Progenitor cell of endocrine pancreas (in vitro differentiated cells): ENCODE results near the gene RAPSN. TPM values are rescaled to one million over a fixed set of nuclear protein-coding genes. Genes with fewer than 3 reads are reported as not detected.
A peak's percentile ranks its signal among the peaks of the same experiment; 100 is the strongest.

Source experiments
- DNase-seq: peaks from one replicate; pipeline ENCODE4 v3.0.0; 2021; ENCODE audit warnings: low spot score; ENCODE audit not compliant: unreplicated experiment
- H3K27ac Mint-ChIP-seq: 2 replicates; pipeline ENCODE4 v1.8.0; 2021; ENCODE audit warnings: mild to moderate bottlenecking, moderate library complexity, mixed read lengths
- H3K27me3 Mint-ChIP-seq: 2 replicates; pipeline ENCODE4 v1.8.0; 2021; ENCODE audit warnings: mixed read lengths
- H3K36me3 Mint-ChIP-seq: 2 replicates; pipeline ENCODE4 v1.8.0; 2022; ENCODE audit warnings: mixed read lengths; ENCODE audit not compliant: insufficient read depth
- H3K4me1 Mint-ChIP-seq: 2 replicates; pipeline ENCODE4 v1.8.0; 2021; ENCODE audit warnings: low read depth, mixed read lengths
- H3K4me3 Mint-ChIP-seq: 2 replicates; pipeline ENCODE4 v1.8.0; 2021; ENCODE audit warnings: low read depth, mild to moderate bottlenecking, moderate library complexity, mixed read lengths
- H3K9me3 Mint-ChIP-seq: 2 replicates; pipeline ENCODE4 v1.8.0; 2021; ENCODE audit warnings: low read depth, mixed read lengths
- total RNA-seq: library from RNA; stranded (reverse); gene quantifications from 2 replicates; pipeline ENCODE4 v1.2.1, GENCODE V29; 2021
- TF ChIP-seq, protein P1 (sequence below): fragments of 200-600 bp; sonication (generic); IDR thresholded peaks from one replicate; pipeline ENCODE4 v1.5.0; 2021; ENCODE audit warnings: antibody characterized with exemption, mild to moderate bottlenecking; ENCODE audit not compliant: unreplicated experiment

Gene RAPSN
- total RNA-seq, 1 donor from 2014 or later: 0.81 TPM

DNA sequence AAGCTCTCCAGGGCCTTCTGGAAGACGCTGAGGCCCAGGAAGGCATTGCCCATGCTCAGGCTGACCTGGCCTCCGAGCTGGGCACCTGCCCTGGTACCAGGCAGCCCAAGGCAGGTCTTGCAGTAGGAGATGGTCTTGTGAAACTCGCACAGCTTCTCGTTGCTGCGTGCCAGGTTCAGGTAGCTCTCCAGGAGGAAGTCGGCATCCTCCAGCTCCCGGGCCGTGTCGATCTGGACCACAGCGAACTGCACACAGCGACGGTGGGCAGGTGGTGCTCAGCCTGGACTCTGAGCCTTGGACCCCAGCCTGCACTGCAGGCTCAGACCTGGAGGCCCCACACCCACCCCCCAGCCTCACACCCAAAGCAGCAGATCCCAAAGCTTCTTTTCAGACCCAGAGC, 1.0 kb downstream of the RAPSN start:
- TF ChIP-seq, protein P1, sequence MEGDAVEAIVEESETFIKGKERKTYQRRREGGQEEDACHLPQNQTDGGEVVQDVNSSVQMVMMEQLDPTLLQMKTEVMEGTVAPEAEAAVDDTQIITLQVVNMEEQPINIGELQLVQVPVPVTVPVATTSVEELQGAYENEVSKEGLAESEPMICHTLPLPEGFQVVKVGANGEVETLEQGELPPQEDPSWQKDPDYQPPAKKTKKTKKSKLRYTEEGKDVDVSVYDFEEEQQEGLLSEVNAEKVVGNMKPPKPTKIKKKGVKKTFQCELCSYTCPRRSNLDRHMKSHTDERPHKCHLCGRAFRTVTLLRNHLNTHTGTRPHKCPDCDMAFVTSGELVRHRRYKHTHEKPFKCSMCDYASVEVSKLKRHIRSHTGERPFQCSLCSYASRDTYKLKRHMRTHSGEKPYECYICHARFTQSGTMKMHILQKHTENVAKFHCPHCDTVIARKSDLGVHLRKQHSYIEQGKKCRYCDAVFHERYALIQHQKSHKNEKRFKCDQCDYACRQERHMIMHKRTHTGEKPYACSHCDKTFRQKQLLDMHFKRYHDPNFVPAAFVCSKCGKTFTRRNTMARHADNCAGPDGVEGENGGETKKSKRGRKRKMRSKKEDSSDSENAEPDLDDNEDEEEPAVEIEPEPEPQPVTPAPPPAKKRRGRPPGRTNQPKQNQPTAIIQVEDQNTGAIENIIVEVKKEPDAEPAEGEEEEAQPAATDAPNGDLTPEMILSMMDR: no peak
- no peaks in the 10 kb centered on the region for H3K4me1 Mint-ChIP-seq
- no peaks in the 10 kb centered on the region for H3K27me3 Mint-ChIP-seq
- no peak overlapping the region for H3K4me3 Mint-ChIP-seq
- no peak overlapping the region for H3K27ac Mint-ChIP-seq
- H3K36me3 Mint-ChIP-seq: no peaks in the 10 kb centered on the region
- no peaks in the 10 kb centered on the region for H3K9me3 Mint-ChIP-seq
- DNase-seq: no peak

GRCh38 chr11:47446833-47447232, 2.1 kb downstream of the RAPSN start:
- Mint-ChIP-seq H3K4me1 (no peaks in the 10 kb centered on the region), H3K36me3 (no peaks in the 10 kb centered on the region), H3K27me3 (no peaks in the 10 kb centered on the region), H3K4me3 (no peak overlapping the region), H3K27ac (peak overlapping the region; percentile 6), H3K9me3 (no peaks in the 10 kb centered on the region)
- TF ChIP-seq, protein P1: no peak
- DNase-seq: no peak

DNA sequence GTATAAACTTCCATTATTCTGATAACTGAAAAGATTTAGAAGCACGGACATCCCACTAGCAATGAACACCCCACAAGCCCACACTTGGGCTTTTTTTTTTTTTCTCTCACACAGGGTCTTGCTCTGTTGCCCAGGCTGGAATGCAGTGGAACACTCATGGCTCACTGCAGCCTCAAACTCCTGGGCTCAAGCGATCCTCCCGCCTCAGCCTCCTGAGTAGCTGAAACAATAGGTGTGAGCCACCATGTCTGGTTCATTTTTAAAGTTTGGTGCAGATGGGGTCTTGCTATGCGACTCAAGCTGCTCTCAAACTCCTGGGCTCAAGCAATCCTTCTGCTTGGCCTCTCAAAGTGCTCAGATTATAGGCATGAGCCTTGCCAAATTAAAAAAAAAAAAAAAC, 3.1 kb downstream of the RAPSN start:
- Mint-ChIP-seq H3K27ac (no peak overlapping the region), H3K36me3 (no peaks in the 10 kb centered on the region), H3K4me1 (no peaks in the 10 kb centered on the region), H3K27me3 (no peaks in the 10 kb centered on the region), H3K9me3 (no peaks in the 10 kb centered on the region), H3K4me3 (no peak overlapping the region)
- TF ChIP-seq, protein P1: no peak
- no peak for DNase-seq

GRCh38 chr11:47443817-47444216, 5.1 kb downstream of the RAPSN start:
- TF ChIP-seq, protein P1: no peak
- H3K27me3 Mint-ChIP-seq: no peaks in the 10 kb centered on the region
- DNase-seq: no peak
- no peaks in the 10 kb centered on the region for H3K4me1 Mint-ChIP-seq
- no peaks in the 10 kb centered on the region for H3K9me3 Mint-ChIP-seq
- H3K27ac Mint-ChIP-seq: no peak overlapping the region
- no peaks in the 10 kb centered on the region for H3K36me3 Mint-ChIP-seq
- H3K4me3 Mint-ChIP-seq: no peak overlapping the region

DNA sequence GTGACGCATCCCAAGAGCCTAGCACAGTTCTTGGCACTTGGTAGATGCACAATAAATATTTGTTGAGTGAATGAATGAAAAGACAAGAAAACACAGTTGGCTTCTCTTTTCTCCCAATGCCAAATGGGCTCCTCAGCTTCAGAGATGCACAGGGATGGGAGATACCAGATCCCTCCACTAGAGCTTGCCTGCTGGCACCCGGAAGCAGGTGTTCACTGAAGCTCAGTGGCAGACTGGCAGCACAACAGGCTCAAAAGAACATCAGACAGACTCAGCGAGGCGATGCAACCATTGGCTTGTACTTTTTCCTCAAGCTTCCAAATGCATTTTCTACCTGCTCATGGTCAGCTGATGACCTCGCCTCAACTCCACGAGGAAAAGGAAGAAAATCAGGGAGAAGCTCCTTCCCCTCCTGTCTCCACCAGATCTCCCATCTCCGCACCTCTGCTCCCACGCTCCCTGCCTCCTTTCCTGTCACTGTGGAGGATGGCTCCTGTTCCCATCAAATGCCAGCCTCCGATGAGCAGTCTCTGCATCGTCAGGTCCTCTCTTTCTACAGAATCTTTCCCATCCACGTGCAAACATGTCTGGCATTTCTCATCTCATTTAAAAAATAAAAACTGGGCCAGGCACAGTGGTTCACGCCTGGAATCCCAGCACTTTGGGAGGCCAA, 5.8 kb downstream of the RAPSN start:
- Mint-ChIP-seq H3K27ac (no peak overlapping the region), H3K27me3 (no peaks in the 10 kb centered on the region), H3K4me3 (no peak overlapping the region), H3K36me3 (no peaks in the 10 kb centered on the region), H3K4me1 (no peaks in the 10 kb centered on the region), H3K9me3 (no peaks in the 10 kb centered on the region)
- TF ChIP-seq, protein P1: no peak
- no peak for DNase-seq
